Right cardiac atrium (tissue), 5 donors: ENCODE data around the gene MYO5C. TPM values are rescaled to one million over a fixed set of nuclear protein-coding genes. Genes with fewer than 3 reads are reported as not detected.
A peak's percentile ranks its signal among the peaks of the same experiment; 100 is the strongest.
"Not testable (repeated sequence)": the region's sequence is repeated elsewhere in the genome, so short reads cannot be mapped to it uniquely, and the experiment has no call there.

Source experiments
- ATAC-seq, 2 donors: fragments of 200-7000 bp; cut with Tn5 transposase; one replicate each; pipeline versions ENCODE4 v1.8.0 to v1.9.1; 2020; ENCODE audit warnings: moderate library complexity in 2 of 2, mild to moderate bottlenecking in 1 of 2
- DNase-seq, 3 donors: peaks; one replicate each; pipeline ENCODE4 v3.0.0-alpha.2; 2020
- H3K27ac ChIP-seq: one replicate; pipeline ENCODE4 v1.5.1; 2013; ENCODE audit warnings: mild to moderate bottlenecking, low read length, control low read depth, moderate library complexity
- H3K27me3 ChIP-seq: one replicate; pipeline ENCODE4 v1.6.1; 2013; ENCODE audit not compliant: control insufficient read depth, insufficient read depth
- H3K4me1 ChIP-seq: one replicate; pipeline ENCODE4 v1.6.1; 2013; ENCODE audit warnings: low read length; ENCODE audit not compliant: control insufficient read depth, insufficient read depth
- H3K4me3 ChIP-seq: one replicate; pipeline ENCODE4 v1.5.1; 2013; ENCODE audit warnings: low read length, control low read depth
- H3K9me3 ChIP-seq: one replicate; pipeline ENCODE4 v1.6.1; 2013; ENCODE audit warnings: low read length; ENCODE audit not compliant: control insufficient read depth
- WGBS: extraction: QIAGEN DNeasy Blood & Tissue Kit; methylation state at CpG from one replicate; pipeline ENCODE4 v1.1.7; 2013; 5-methylcytosine and 5-hydroxymethylcytosine counted together
- intact Hi-C, 4 donors: fragments of 100-400 bp; cut with DNase I; formaldehyde crosslinking; loops; one replicate each; pipeline versions ENCODE4 v1.11.0 to v1.14.0; 2022 to 2023
- polyA plus RNA-seq: library from polyadenylated mRNA; stranded (reverse); fragments of 200-250 nt; gene quantifications from one replicate; pipeline ENCODE4 v1.2.3, GENCODE V29; 2013
- total RNA-seq, 4 donors: library from RNA; stranded (reverse); fragmentation: NEBNext Ultra II Directional; extraction: Animal tissue kit (Norgen Biotek cat#: 25700); gene quantifications; one replicate each; pipeline ENCODE4 v1.2.1, GENCODE V29; 2021
- donor health status: healthy with polysubstance abuse.
- donor health status: DM: no; HTN: yes; CAD: no.
- donor health status: DM: no; HTN: no; CAD: no.
- donor health status: DM: no; HTN: yes; CAD: no; lungs with severe emphysema.
- donor health status: DM: yes; HTN: yes; CAD: no.

MYO5C gene
- total and polyA plus RNA-seq, 5 donors, result 1.6 to 9.2 (median 4.4) TPM

DNA sequence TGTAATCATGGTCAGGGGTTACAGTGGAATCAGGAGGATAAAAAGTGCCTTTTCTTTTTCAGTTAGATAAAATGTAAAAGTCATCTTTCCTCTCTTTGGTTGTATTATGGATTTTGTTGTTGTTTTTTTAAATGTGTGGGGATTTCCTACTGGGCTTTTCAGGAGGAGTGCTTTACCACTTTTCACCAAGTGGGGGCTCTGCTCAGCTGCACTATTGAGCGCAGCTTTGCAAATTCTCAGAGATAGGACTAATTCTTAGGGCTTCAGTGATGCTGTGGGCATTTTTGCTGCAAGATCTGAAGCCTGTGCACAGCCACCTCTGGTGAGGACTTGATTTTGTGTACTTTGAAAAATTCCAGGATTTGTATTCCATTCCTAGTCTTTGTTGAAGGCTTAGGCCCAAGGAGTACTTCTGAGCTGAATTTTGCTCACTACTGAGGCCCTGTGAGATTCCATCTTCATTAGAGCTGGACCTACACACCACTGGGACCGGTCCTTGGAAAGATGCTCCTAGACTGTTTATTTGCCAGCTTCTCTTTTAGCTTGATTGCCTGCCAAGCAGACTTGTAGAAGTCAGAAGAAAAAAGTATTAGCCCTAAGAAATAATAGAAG is 111.9 kb downstream of the MYO5C start:
- ATAC-seq (no peak), DNase-seq (peak in 1 of 3 donors; percentile 28)
- H3K27me3 ChIP-seq, result no peaks in the 10 kb centered on the region
- H3K4me1 ChIP-seq, result peaks cover 2% of the 10 kb centered on the region
- intact Hi-C loops, result no loop called here
- no peak overlapping the region for H3K4me3 ChIP-seq
- 50% methylated on average over 2 of the region's 2 CpGs for WGBS
- H3K9me3 ChIP-seq, result no peaks in the 10 kb centered on the region
- H3K27ac ChIP-seq, result no peak overlapping the region

GRCh38 chr15:52181938-52182780 is 113.4 kb downstream of the MYO5C start:
- WGBS, result 82% methylated on average over 6 of the region's 6 CpGs
- ATAC-seq, result no peak
- intact Hi-C loops, result no loop called here

GRCh38 chr15:52180851-52181450 is 114.7 kb downstream of the MYO5C start:
- Histone ChIP-seq H3K4me1 (peaks cover 2% of the 10 kb centered on the region), H3K27me3 (no peaks in the 10 kb centered on the region), H3K9me3 (no peaks in the 10 kb centered on the region), H3K27ac (no peak overlapping the region), H3K4me3 (no peak overlapping the region)
- no peak for DNase-seq
- ATAC-seq, result no peak
- WGBS, result 84% methylated on average over 10 of the region's 10 CpGs
- intact Hi-C loops, result no loop called here

More at GRCh38 chr15:52181938-52182780, 113.4 kb downstream of the MYO5C start:
- Histone ChIP-seq H3K4me3 (no peak overlapping the region), H3K27ac (no peak overlapping the region), H3K9me3 (no peaks in the 10 kb centered on the region), H3K4me1 (peaks cover 2% of the 10 kb centered on the region), H3K27me3 (no peaks in the 10 kb centered on the region)
- no peak for DNase-seq

DNA sequence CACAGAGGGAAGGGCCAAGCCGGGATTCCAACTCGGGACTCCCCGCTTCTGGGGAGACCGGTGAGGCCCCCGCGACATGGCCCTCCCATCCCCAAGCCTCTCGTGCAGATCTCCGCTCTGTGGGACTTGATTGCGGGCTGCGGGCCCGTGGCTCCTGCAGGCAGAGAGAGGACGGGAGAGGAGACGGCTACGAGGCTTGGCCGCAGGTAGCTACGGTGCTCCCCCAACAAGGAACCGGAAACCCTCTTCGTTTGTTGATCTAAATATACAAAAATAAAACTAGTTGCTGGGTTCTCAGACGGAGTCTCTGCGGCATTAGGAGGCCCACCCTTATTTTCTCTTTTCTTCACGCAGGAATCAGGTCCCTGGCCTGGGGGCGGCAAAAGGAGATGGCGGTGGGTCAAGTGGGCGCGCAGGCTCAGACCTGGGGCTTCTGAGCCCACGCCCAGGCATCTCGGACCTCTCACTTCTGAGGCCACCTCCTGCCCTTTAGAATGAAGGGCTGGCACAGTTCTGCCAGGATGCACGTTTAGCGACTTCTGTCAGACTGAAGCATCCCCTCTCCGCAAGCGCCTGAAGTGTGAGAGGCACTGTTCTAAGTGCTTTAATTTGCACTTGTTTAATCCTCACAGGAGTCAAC is 115.3 kb downstream of the MYO5C start:
- intact Hi-C loops, result no loop called here
- WGBS, result 4% methylated on average over 31 of the region's 31 CpGs
- Histone ChIP-seq H3K4me3 (peak overlapping the region; percentile 70), H3K4me1 (peaks cover 2% of the 10 kb centered on the region), H3K9me3 (no peaks in the 10 kb centered on the region), H3K27me3 (no peaks in the 10 kb centered on the region), H3K27ac (peak overlapping the region; percentile 67)
- ATAC-seq (peak; percentile 15 to 27), DNase-seq (peak in 1 of 3 donors; percentile 61)

- H3K9me3 ChIP-seq, result no peaks in the 10 kb centered on the region
- H3K4me1 ChIP-seq, result peaks cover 2% of the 10 kb centered on the region
- H3K27ac ChIP-seq, result peak overlapping the region; percentile 68
- under 1% methylated on average over 105 of the region's 105 CpGs for WGBS
- ATAC-seq (peak; percentile 92 to 93), DNase-seq (peak; percentile 84 to 94 (median 93))
- intact Hi-C loops, result no loop called here
- peak overlapping the region; percentile 70 for H3K4me3 ChIP-seq
- no peaks in the 10 kb centered on the region for H3K27me3 ChIP-seq
These were observed 116.1 kb downstream of the MYO5C start for GRCh38 chr15:52179278-52180195.

GRCh38 chr15:52178765-52179164 is 116.8 kb downstream of the MYO5C start:
- H3K27me3 ChIP-seq, result no peaks in the 10 kb centered on the region
- intact Hi-C loops, result no loop called here
- no peak overlapping the region for H3K27ac ChIP-seq
- DNase-seq (peak in 2 of 3 donors; percentile 57 to 66), ATAC-seq (no peak)
- H3K4me3 ChIP-seq, result peak overlapping the region; percentile 70
- WGBS, result 28% methylated on average over 10 of the region's 10 CpGs
- peaks cover 2% of the 10 kb centered on the region for H3K4me1 ChIP-seq
- no peaks in the 10 kb centered on the region for H3K9me3 ChIP-seq

DNA sequence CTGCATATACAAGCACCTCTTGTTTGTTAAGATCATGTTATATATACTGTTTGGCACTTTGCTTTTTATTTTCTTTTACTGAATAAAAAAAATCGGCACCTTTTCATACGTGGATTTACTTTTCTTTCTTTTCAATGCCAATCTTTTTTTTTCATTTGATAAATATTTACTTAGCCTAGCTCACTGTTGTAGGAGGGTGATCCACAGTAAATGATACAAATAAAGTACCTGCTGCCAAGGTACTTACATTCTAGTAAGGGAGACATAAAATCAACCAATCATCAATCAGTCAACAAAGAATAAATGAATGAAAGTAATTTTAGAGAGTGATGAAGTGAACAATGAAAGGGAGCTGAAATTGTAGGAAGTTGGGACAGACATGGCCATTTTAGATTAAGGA is 122.7 kb downstream of the MYO5C start:
- H3K4me3 ChIP-seq, result no peak overlapping the region
- H3K27me3 ChIP-seq, result no peaks in the 10 kb centered on the region
- no peaks in the 10 kb centered on the region for H3K9me3 ChIP-seq
- no peak for DNase-seq
- WGBS, result 92% methylated on average over 2 of the region's 2 CpGs
- no peak for ATAC-seq
- intact Hi-C loops, result no loop called here
- H3K4me1 ChIP-seq, result no peaks in the 10 kb centered on the region
- no peak overlapping the region for H3K27ac ChIP-seq

DNA sequence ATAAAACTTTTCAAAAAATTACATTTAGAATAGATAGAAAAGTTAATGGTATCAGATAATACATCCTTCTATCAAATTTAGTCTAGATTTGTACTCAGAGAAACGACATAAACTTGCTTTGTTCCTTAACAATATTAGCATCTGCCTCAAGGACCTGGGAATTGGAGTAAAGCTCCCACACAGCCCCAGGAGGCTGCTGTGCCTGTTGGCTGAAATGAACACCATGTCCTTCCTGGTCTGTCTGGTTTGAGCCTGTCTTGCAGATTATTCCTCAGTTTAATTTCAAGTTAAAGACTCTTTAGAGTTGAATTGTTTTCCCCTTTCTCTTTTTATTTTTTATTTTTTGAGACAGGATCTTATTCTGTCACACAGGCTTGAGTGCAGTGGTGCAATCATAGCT is 123.8 kb downstream of the MYO5C start:
- Histone ChIP-seq H3K4me1 (no peaks in the 10 kb centered on the region), H3K4me3 (no peak overlapping the region), H3K9me3 (no peaks in the 10 kb centered on the region), H3K27me3 (no peaks in the 10 kb centered on the region), H3K27ac (no peak overlapping the region)
- intact Hi-C loops, result no loop called here
- ATAC-seq, result no peak
- 18% methylated on average over 1 of the region's 1 CpG for WGBS
- DNase-seq, result no peak

DNA sequence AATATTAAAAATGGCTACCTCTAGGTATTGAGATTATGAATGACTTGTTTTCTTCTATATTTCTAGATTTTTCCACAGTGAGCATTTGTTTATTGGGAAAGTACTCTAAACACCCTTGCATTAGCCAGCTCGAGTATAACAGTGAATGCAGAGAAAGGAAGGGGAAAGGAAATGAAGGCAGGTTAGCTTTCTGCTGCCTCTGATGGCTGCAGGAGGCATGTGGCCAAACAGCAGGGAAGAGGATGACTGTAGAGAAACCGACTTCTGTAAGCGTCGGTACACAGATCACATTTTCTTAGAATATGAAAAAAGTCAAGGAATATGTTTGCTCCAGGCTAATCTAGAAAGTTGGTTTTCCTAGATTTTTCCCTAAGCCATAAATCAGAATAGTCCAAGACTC is 124.2 kb downstream of the MYO5C start:
- Histone ChIP-seq H3K4me1 (no peaks in the 10 kb centered on the region), H3K27ac (no peak overlapping the region), H3K9me3 (no peaks in the 10 kb centered on the region), H3K27me3 (no peaks in the 10 kb centered on the region), H3K4me3 (no peak overlapping the region)
- no peak for ATAC-seq
- no peak for DNase-seq
- 14% methylated on average over 4 of the region's 4 CpGs for WGBS
- intact Hi-C loops, result no loop called here

GRCh38 chr15:52170199-52170598 is 125.4 kb downstream of the MYO5C start:
- DNase-seq, H3K4me1 ChIP-seq, ATAC-seq, H3K4me3 ChIP-seq, H3K27ac ChIP-seq, H3K9me3 ChIP-seq, H3K27me3 ChIP-seq, intact Hi-C loops: not testable (repeated sequence)
- WGBS, result 96% methylated on average over 3 of the region's 3 CpGs
